ENCODE results near the gene GGACT. TPM values are rescaled to one million over a fixed set of nuclear protein-coding genes. Genes with fewer than 3 reads are reported as not detected.

GGACT gene
- polyA plus RNA-seq, 3 donors: 1.7 to 8.3 (median 6.5) TPM

DNA sequence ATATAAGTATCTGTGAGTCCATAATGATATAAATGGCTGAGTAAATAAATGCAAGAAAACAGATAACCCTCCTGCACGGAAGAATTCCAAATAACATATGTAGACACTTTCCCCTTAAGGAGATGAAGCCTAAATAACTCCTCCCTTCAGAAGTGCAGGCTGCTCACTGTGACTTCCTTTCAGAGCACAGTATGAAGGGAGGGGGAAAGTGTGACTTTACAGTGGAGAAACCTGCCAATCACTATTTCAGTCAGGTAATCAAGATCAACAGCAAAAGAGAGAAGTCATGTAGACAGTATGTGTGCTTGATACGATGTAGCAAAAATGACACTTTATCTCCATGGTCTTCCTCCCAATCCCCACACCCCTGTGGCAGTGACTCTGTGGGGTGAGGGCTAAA, 7.1 kb downstream of the GGACT start:
- DNase-seq: no peak
- peaks cover 7 to 15% of the 10 kb centered on the region in 2 donors for H3K36me3 Mint-ChIP-seq
- no peaks in the 10 kb centered on the region for H3K9me3 ChIP-seq (replicated peaks in 1 of 2; ENCODE audit: control insufficient read depth in 1 of 2, insufficient read depth in 1 of 2, low read length in 2 of 2)
- no peaks in the 10 kb centered on the region for H4K20me1 ChIP-seq (ENCODE audit: insufficient read depth, low read length)
- H3K9me3 Mint-ChIP-seq: peaks cover 0 to 4% (median 1%) of the 10 kb centered on the region in 7 donors
- no peak overlapping the region for H2AFZ ChIP-seq (ENCODE audit: insufficient read depth, low read depth, low read length, poor library complexity, severe bottlenecking)
- no peak overlapping the region for H3K27ac ChIP-seq (ENCODE audit: low read depth in 1 of 2, low read length in 2 of 2)
- no peaks in the 10 kb centered on the region for H3K36me3 ChIP-seq (replicated peaks in 1 of 2; ENCODE audit: control insufficient read depth in 1 of 2, insufficient read depth in 2 of 2, low read length in 2 of 2)
- TF ChIP-seq, protein P1, sequence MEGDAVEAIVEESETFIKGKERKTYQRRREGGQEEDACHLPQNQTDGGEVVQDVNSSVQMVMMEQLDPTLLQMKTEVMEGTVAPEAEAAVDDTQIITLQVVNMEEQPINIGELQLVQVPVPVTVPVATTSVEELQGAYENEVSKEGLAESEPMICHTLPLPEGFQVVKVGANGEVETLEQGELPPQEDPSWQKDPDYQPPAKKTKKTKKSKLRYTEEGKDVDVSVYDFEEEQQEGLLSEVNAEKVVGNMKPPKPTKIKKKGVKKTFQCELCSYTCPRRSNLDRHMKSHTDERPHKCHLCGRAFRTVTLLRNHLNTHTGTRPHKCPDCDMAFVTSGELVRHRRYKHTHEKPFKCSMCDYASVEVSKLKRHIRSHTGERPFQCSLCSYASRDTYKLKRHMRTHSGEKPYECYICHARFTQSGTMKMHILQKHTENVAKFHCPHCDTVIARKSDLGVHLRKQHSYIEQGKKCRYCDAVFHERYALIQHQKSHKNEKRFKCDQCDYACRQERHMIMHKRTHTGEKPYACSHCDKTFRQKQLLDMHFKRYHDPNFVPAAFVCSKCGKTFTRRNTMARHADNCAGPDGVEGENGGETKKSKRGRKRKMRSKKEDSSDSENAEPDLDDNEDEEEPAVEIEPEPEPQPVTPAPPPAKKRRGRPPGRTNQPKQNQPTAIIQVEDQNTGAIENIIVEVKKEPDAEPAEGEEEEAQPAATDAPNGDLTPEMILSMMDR (IDR thresholded peaks at IDR 0.05): no peak
- H3K4me3 Mint-ChIP-seq: no peak overlapping the region
- intact Hi-C loops (cut with micrococcal nuclease): no loop called here
- no peak overlapping the region for H3K4me3 ChIP-seq (replicated peaks in 1 of 3; ENCODE audit: low read depth in 2 of 3, low read length in 3 of 3)
- peaks cover 0 to 6% (median 0%) of the 10 kb centered on the region in 3 donors for H3K27me3 Mint-ChIP-seq (ENCODE audit: low read depth in 3 of 3)
- H3K27me3 ChIP-seq (ENCODE audit: control insufficient read depth in 2 of 2, insufficient read depth in 2 of 2, low read length in 2 of 2): no peaks in the 10 kb centered on the region
- no peak overlapping the region for H3K27ac Mint-ChIP-seq
- H3K4me1 ChIP-seq (ENCODE audit: control insufficient read depth in 1 of 2, insufficient read depth in 2 of 2, low read length in 2 of 2): no peaks in the 10 kb centered on the region
- H3K79me2 ChIP-seq (ENCODE audit: insufficient read depth, low read length): no peaks in the 10 kb centered on the region
- H3K4me2 ChIP-seq (replicated peaks; ENCODE audit: extremely low read depth, low read length, poor library complexity, severe bottlenecking): no peak overlapping the region
- no CpG with 5 or more reads among the region's 2 CpGs for WGBS (ENCODE audit: insufficient coverage)
- no peak overlapping the region for H3K9ac ChIP-seq (ENCODE audit: insufficient read depth, low read length, poor library complexity, severe bottlenecking)
- H3K4me1 Mint-ChIP-seq: peaks cover 6% of the 10 kb centered on the region

DNA sequence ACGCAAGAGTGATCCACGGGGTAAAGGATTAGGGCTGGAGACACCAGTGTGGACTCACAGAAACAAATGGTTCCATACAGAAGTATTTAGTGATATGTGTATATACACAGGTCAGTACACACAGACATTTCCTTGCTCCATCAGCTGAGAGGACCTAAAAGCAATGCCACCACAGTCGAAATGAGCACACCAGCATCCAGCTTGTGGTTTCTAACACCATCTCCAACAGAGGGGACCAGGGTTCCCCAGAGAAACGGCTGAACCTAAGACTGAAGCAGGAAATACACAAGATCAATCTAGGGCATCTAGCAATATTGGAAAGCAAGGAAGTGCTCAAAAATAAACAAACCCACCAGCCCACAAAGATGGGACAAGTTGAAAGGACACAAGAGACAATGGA, 7.6 kb downstream of the GGACT start:
- TF ChIP-seq, protein P1 (IDR thresholded peaks at IDR 0.05): no peak
- Mint-ChIP-seq H3K4me1 (peaks cover 5% of the 10 kb centered on the region), H3K9me3 (peaks cover 0 to 4% (median 1%) of the 10 kb centered on the region in 7 donors), H3K36me3 (peaks cover 7 to 15% of the 10 kb centered on the region in 2 donors), H3K27ac (no peak overlapping the region), H3K4me3 (no peak overlapping the region), H3K27me3 (ENCODE audit: low read depth in 3 of 3) (peaks cover 0 to 6% (median 0%) of the 10 kb centered on the region in 3 donors)
- no peak overlapping the region for H3K4me3 ChIP-seq (replicated peaks in 1 of 3; ENCODE audit: low read depth in 2 of 3, low read length in 3 of 3)
- 100% methylated on average over 1 of the region's 4 CpGs for WGBS (ENCODE audit: insufficient coverage)
- no peak for DNase-seq
- H3K36me3 ChIP-seq (replicated peaks in 1 of 2; ENCODE audit: control insufficient read depth in 1 of 2, insufficient read depth in 2 of 2, low read length in 2 of 2): no peaks in the 10 kb centered on the region
- H4K20me1 ChIP-seq (ENCODE audit: insufficient read depth, low read length): no peaks in the 10 kb centered on the region
- no peaks in the 10 kb centered on the region for H3K4me1 ChIP-seq (ENCODE audit: control insufficient read depth in 1 of 2, insufficient read depth in 2 of 2, low read length in 2 of 2)
- no peak overlapping the region for H2AFZ ChIP-seq (ENCODE audit: insufficient read depth, low read depth, low read length, poor library complexity, severe bottlenecking)
- H3K4me2 ChIP-seq (replicated peaks; ENCODE audit: extremely low read depth, low read length, poor library complexity, severe bottlenecking): no peak overlapping the region
- intact Hi-C loops (cut with micrococcal nuclease): no loop called here
- H3K9me3 ChIP-seq (replicated peaks in 1 of 2; ENCODE audit: control insufficient read depth in 1 of 2, insufficient read depth in 1 of 2, low read length in 2 of 2): no peaks in the 10 kb centered on the region
- no peaks in the 10 kb centered on the region for H3K79me2 ChIP-seq (ENCODE audit: insufficient read depth, low read length)
- no peak overlapping the region for H3K9ac ChIP-seq (ENCODE audit: insufficient read depth, low read length, poor library complexity, severe bottlenecking)
- no peak overlapping the region for H3K27ac ChIP-seq (ENCODE audit: low read depth in 1 of 2, low read length in 2 of 2)
- no peaks in the 10 kb centered on the region for H3K27me3 ChIP-seq (ENCODE audit: control insufficient read depth in 2 of 2, insufficient read depth in 2 of 2, low read length in 2 of 2)

All from CD14-positive monocyte (primary cell).